ENCODE measurements around the gene FAH. TPM values are rescaled to one million over a fixed set of nuclear protein-coding genes. Genes with fewer than 3 reads are reported as not detected.

Gene FAH
- total RNA-seq, 2 donors from 2014 or later, result 11.9 to 14.2 TPM

DNA sequence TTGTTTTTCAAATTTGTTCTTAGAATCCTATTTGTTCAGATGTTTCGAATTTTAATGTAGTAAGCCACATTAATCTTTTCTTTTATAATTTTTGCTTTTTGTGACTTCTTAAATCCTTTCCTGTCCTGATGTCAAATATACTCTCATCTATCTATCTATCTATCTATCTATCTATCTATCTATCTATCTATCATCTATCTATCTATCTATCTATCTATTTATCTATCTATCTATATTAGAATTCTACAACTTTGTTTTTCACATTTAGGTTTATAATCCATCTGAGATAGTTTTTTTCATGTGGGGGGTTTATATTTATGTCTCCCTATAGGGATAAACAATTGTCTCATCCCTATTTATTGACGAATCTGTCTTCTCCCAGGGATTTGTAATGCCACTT, 67.2 kb downstream of the FAH start:
- H3K4me3 ChIP-seq (ENCODE audit: low read length), result no peak overlapping the region
- H3K27ac Mint-ChIP-seq, result no peak overlapping the region
- DNase-seq, result no peak
- no peaks in the 10 kb centered on the region for H3K9me3 Mint-ChIP-seq
- no peak overlapping the region for H3K27ac ChIP-seq (ENCODE audit: low read depth, low read length)
- no peaks in the 10 kb centered on the region for H3K4me1 ChIP-seq (ENCODE audit: control insufficient read depth, insufficient read depth, low read length)
- H3K27me3 ChIP-seq (ENCODE audit: control insufficient read depth, insufficient read depth, low read length, poor library complexity, severe bottlenecking), result no peaks in the 10 kb centered on the region
- H3K9me3 ChIP-seq (ENCODE audit: control insufficient read depth, low read length), result no peaks in the 10 kb centered on the region
- H3K36me3 Mint-ChIP-seq (ENCODE audit: low read depth), result no peaks in the 10 kb centered on the region
- no peak overlapping the region for H3K4me3 Mint-ChIP-seq
- no peaks in the 10 kb centered on the region for H3K4me1 Mint-ChIP-seq
- 80 to 94% methylated on average over 1 to 2 of the region's 2 CpGs for WGBS, 2 experiments (ENCODE audit: insufficient coverage in 1 of 2, insufficient read length in 1 of 2)
- no peak overlapping the region for H3K9ac ChIP-seq (ENCODE audit: extremely low read depth, low read length, poor library complexity, severe bottlenecking)
- no peaks in the 10 kb centered on the region for H3K27me3 Mint-ChIP-seq (ENCODE audit: insufficient read depth)
- no peaks in the 10 kb centered on the region for H3K36me3 ChIP-seq (ENCODE audit: control insufficient read depth, insufficient read depth, low read length)
- TF ChIP-seq, protein P1, sequence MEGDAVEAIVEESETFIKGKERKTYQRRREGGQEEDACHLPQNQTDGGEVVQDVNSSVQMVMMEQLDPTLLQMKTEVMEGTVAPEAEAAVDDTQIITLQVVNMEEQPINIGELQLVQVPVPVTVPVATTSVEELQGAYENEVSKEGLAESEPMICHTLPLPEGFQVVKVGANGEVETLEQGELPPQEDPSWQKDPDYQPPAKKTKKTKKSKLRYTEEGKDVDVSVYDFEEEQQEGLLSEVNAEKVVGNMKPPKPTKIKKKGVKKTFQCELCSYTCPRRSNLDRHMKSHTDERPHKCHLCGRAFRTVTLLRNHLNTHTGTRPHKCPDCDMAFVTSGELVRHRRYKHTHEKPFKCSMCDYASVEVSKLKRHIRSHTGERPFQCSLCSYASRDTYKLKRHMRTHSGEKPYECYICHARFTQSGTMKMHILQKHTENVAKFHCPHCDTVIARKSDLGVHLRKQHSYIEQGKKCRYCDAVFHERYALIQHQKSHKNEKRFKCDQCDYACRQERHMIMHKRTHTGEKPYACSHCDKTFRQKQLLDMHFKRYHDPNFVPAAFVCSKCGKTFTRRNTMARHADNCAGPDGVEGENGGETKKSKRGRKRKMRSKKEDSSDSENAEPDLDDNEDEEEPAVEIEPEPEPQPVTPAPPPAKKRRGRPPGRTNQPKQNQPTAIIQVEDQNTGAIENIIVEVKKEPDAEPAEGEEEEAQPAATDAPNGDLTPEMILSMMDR (conservative IDR thresholded peaks at IDR 0.05), result no peak

DNA sequence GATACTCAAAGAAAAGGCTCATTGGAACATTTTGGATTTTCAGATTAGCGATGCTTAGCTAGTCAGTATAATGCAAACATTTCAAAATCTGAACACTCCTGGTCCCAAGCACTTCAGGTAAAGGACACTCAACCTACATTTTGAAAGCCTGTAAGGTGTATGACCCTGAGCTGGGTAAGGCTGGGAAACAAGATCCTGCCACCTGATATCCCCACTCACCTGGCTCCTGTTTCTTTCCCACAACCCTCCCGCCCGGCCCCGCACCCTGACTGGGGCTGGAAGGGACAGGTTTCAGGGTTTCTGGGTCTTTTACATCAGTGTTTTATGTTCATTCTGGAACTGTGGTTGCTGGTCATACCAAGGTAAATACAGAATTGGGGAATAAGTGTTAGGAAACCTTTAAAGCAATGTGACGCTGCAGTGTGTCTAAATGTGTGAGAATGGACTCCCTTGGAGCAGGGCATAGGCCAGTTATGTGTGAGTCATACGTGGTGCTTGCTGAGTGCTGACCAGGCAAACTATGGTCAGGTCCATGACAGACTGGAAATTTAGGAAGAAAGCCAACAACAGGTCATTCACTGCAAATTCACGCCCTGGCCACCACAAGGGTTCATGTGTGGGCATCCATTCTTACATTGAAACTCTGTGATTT, 76.3 kb downstream of the FAH start:
- H3K4me3 ChIP-seq (ENCODE audit: low read length), result no peak overlapping the region
- Mint-ChIP-seq H3K27ac (no peak overlapping the region), H3K4me1 (no peaks in the 10 kb centered on the region), H3K9me3 (no peaks in the 10 kb centered on the region), H3K4me3 (no peak overlapping the region), H3K36me3 (ENCODE audit: low read depth) (no peaks in the 10 kb centered on the region), H3K27me3 (ENCODE audit: insufficient read depth) (no peaks in the 10 kb centered on the region)
- no peak for DNase-seq
- no peak overlapping the region for H3K9ac ChIP-seq (ENCODE audit: extremely low read depth, low read length, poor library complexity, severe bottlenecking)
- H3K9me3 ChIP-seq (ENCODE audit: control insufficient read depth, low read length), result no peaks in the 10 kb centered on the region
- no peaks in the 10 kb centered on the region for H3K4me1 ChIP-seq (ENCODE audit: control insufficient read depth, insufficient read depth, low read length)
- H3K36me3 ChIP-seq (ENCODE audit: control insufficient read depth, insufficient read depth, low read length), result no peaks in the 10 kb centered on the region
- H3K27me3 ChIP-seq (ENCODE audit: control insufficient read depth, insufficient read depth, low read length, poor library complexity, severe bottlenecking), result no peaks in the 10 kb centered on the region
- WGBS, 2 experiments (ENCODE audit: insufficient coverage in 1 of 2, insufficient read length in 1 of 2), result 83 to 91% methylated on average over 3 to 7 of the region's 7 CpGs
- TF ChIP-seq, protein P1 (conservative IDR thresholded peaks at IDR 0.05), result no peak
- no peak overlapping the region for H3K27ac ChIP-seq (ENCODE audit: low read depth, low read length)

DNA sequence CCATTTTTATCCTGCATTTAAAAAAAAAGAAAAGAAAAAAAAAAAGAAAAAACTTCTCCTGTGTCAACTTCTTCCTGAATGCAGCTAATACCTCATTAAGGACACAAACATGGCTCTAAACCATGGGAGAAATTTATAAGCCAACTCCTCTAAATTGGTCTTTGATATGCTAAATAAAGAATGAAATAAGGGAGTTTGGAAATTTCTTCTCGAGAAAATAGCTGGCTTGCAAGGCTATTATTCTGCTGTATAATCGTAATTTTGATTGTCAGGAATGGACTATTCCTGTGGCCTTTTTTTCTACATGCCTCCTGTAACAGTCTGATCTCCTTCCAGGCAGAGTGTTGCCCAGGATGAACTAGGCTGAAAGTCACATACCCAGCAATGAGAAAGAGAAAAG, 78.6 kb downstream of the FAH start:
- Histone ChIP-seq H3K9me3 (ENCODE audit: control insufficient read depth, low read length) (no peaks in the 10 kb centered on the region), H3K9ac (ENCODE audit: extremely low read depth, low read length, poor library complexity, severe bottlenecking) (no peak overlapping the region), H3K4me3 (ENCODE audit: low read length) (no peak overlapping the region), H3K4me1 (ENCODE audit: control insufficient read depth, insufficient read depth, low read length) (no peaks in the 10 kb centered on the region), H3K27me3 (ENCODE audit: control insufficient read depth, insufficient read depth, low read length, poor library complexity, severe bottlenecking) (no peaks in the 10 kb centered on the region), H3K27ac (ENCODE audit: low read depth, low read length) (peak overlapping the region; percentile 34), H3K36me3 (ENCODE audit: control insufficient read depth, insufficient read depth, low read length) (no peaks in the 10 kb centered on the region)
- Mint-ChIP-seq H3K27me3 (ENCODE audit: insufficient read depth) (no peaks in the 10 kb centered on the region), H3K9me3 (no peaks in the 10 kb centered on the region), H3K4me3 (no peak overlapping the region), H3K36me3 (ENCODE audit: low read depth) (no peaks in the 10 kb centered on the region), H3K27ac (no peak overlapping the region), H3K4me1 (no peaks in the 10 kb centered on the region)
- no peak for DNase-seq
- TF ChIP-seq, protein P1 (conservative IDR thresholded peaks at IDR 0.05), result no peak
- 81 to 87% methylated on average over 2 of the region's 2 CpGs for WGBS, 2 experiments (ENCODE audit: insufficient coverage in 1 of 2, insufficient read length in 1 of 2)

Data from endodermal cell (in vitro differentiated cells).